NT2/D1 (cell line): ENCODE measurements around the gene WRAP53.
A peak's percentile ranks its signal among the peaks of the same experiment; 100 is the strongest.

Experiments
- DNase-seq: peaks from one replicate; pipeline ENCODE4 v3.0.0-alpha.2; 2011; ENCODE audit warnings: low read depth, low spot score
- H3K27me3 ChIP-seq: 2 replicates; pipeline ENCODE4 v1.6.0; 2011; ENCODE audit warnings: mild to moderate bottlenecking; ENCODE audit not compliant: insufficient read length, insufficient read depth
- H3K36me3 ChIP-seq: 2 replicates; pipeline ENCODE4 v1.6.1; 2011; ENCODE audit warnings: mild to moderate bottlenecking, low read length, mixed read lengths; ENCODE audit not compliant: insufficient read depth, insufficient read length
- H3K4me1 ChIP-seq: 2 replicates; pipeline ENCODE4 v1.5.1; 2011; ENCODE audit not compliant: insufficient read depth, insufficient read length
- H3K4me3 ChIP-seq: 2 replicates; pipeline ENCODE4 v1.5.1; 2011; ENCODE audit warnings: low read depth; ENCODE audit not compliant: insufficient read length
- H3K9ac ChIP-seq: 2 replicates; pipeline ENCODE4 v1.6.0; 2011; ENCODE audit warnings: low read depth; ENCODE audit not compliant: insufficient read length
- H3K9me3 ChIP-seq: 2 replicates; pipeline ENCODE4 v1.5.1; 2011; ENCODE audit warnings: mild to moderate bottlenecking, low read length; ENCODE audit not compliant: insufficient read depth
- SUZ12 ChIP-seq: IDR thresholded peaks from 2 replicates; pipeline ENCODE4 v1.6.1; 2011; ENCODE audit not compliant: insufficient read length, insufficient read depth; ENCODE audit errors: extremely low read depth
- YY1 ChIP-seq: IDR thresholded peaks from 2 replicates; pipeline ENCODE4 v1.6.1; 2011; ENCODE audit not compliant: insufficient read length, insufficient read depth
- ZNF274 ChIP-seq: IDR thresholded peaks from 2 replicates; pipeline ENCODE4 v1.6.1; 2011; ENCODE audit warnings: mild to moderate bottlenecking, low read depth, low read length

WRAP53 gene

DNA sequence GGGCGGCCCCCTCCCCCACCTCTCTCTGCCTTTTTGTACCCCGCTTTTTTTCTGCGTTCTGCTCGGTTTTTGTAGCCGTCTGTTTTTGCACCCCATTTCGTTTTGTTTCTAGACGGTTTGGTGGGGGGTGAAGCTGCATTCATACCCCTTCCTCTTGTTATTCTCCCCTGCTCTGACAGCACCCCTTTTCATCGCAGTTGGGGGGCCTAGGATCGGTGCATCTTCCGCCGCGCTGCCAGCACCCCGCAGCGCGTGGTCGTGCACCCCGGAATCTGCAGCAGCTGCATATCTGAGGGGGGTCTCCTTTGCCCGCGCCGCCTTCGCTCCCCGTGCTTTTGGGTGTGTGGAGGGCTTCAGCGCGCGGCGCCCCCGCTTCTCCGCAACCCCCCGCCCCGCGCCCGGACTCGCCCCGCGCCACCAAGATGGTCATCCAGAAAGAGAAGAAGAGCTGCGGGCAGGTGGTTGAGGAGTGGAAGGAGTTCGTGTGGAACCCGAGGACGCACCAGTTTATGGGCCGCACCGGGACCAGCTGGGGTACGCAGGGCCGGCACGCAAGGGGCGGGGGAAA, 37.1 kb upstream of the WRAP53 start:
- H3K9me3 ChIP-seq, result no peaks in the 10 kb centered on the region
- no peaks in the 10 kb centered on the region for H3K36me3 ChIP-seq
- peaks cover 22% of the 10 kb centered on the region for H3K27me3 ChIP-seq
- TF ChIP-seq SUZ12 (no peak), YY1 (no peak), ZNF274 (no peak)
- H3K4me1 ChIP-seq, result peaks cover 9% of the 10 kb centered on the region
- no peak for DNase-seq
- H3K9ac ChIP-seq, result peak overlapping the region; percentile 64
- peak overlapping the region; percentile 59 for H3K4me3 ChIP-seq

DNA sequence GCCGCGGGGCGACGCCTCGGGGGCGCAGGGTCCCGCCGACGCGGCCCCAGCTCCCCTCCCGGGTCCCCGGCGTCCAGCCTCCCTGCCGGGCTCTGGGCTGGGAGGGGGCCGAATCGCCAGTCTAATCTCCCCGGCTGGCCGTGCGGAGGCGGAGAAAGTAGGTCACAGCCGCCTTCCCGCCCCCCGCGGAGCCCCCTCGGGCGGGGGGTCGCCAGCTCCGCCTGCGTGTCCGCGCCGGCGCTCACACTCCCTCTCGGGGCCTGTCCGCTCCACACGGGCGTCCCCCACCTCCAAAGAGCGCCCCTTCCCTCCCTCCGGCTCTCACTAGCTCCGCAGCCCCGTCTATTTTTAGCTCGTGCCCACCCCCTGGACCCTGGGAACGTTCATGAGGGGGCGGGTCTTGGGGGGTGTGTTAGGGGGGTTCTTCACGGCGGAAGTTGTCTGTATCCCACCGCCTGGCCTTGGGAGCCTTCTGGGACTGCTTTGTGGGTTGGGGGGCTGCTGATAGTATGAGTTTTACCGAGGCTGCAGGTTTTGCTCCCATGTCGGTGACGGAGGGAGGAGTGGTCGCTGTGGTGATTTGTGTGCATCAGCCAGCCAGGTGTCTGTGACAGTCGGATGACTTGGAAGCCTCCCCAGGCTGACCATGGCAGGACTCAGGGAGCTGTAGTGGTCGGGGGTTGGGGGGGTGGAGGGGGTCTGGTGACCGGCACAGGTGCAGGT, 36.5 kb upstream of the WRAP53 start:
- H3K4me3 ChIP-seq, result peak overlapping the region; percentile 59
- no peak for TF ChIP-seq SUZ12
- H3K9me3 ChIP-seq, result no peaks in the 10 kb centered on the region
- H3K27me3 ChIP-seq, result peaks cover 22% of the 10 kb centered on the region
- peaks cover 9% of the 10 kb centered on the region for H3K4me1 ChIP-seq
- H3K9ac ChIP-seq, result peak overlapping the region; percentile 64
- no peak for DNase-seq
- no peaks in the 10 kb centered on the region for H3K36me3 ChIP-seq

DNA sequence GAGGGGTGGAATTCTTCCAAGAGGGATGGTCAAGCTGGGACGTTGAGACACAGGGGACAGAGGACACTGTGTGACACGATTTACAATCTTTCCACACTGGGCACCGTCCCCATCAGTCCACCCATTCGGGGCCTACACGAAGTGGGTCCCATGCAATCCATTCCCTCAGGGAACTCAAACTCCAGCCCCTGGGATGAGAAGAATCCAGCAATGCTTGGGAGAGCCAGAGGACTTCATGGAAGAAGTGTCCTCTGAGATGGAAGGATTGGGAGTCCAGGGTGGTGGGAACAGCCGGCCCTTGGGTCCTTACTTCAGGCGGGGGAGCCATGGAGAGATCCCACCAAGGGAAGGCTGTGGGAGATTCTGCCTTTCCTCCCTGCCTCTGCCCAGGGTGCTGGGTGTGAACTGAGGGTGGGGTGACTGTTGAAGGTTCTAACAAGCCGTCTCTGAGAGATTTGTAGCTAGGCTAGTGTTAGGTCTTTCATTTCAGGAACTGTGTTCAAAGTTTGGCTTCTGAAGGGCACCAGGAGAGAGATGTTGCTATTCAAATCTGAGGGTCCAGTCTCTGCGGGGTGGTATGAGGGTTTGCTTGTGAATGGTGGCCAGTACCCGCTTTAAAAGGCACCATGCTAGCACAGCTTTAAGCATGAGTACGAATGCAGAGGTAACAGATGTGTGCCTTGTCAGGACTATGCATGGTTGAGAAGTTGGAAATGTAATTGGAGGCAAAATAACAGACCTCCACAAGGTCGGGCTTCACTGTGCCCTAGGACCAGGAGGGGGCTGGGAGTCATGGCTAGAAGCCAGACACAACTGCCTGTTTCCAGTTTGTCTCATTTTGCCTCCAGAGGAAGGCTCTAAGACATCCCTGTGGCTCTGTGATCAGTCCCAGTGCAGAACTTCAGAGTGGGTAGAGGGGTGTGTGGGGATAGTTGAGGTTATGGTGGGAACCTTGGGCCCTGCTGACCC, 35.6 kb upstream of the WRAP53 start:
- Histone ChIP-seq H3K27me3 (peaks cover 22% of the 10 kb centered on the region), H3K4me3 (no peak overlapping the region)
- TF ChIP-seq YY1 (no peak), ZNF274 (no peak), SUZ12 (no peak)

DNA sequence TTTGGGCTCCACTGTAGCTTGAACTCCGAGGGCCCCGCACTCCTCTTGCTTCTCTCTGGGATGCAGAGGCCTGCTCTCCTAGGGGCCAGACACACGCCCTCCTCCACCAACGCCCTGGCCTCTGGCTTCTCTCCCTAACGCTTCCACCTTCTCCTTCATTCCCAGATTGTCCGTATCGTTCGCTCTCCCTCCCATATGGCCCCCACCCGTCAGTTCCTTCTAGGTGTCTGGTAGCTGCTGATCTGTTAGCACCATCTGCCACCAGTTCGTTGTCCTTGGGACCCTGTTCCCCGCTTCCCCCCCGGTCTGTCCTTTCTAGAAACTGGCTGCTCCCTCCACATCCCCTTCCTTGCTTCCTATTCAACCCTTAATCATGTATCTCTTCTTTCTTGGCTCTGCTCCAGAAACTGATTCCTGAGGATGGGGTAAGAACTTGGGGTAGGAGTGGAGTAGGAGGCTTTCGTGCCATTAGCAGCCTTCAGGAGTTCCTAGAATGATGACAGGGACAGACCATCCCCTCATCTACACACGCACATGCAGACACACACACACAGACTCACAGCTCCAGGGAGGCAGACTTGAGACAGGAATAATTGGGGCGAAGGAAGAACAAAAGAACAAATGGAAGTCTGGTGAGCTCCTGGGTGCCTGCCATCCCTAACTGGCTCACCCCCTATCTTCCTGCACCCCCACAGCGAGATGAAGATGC, 33.3 kb upstream of the WRAP53 start:
- Histone ChIP-seq H3K36me3 (no peaks in the 10 kb centered on the region), H3K27me3 (peaks cover 22% of the 10 kb centered on the region)
- DNase-seq, result no peak

More for the DNA sequence above, 35.6 kb upstream of the WRAP53 start:
- Histone ChIP-seq H3K9me3 (no peaks in the 10 kb centered on the region), H3K36me3 (no peaks in the 10 kb centered on the region), H3K4me1 (peaks cover 9% of the 10 kb centered on the region), H3K9ac (no peak overlapping the region)
- no peak for DNase-seq

GRCh38 chr17:7655541-7655840, 32.8 kb upstream of the WRAP53 start:
- H3K27me3 ChIP-seq, result peaks cover 22% of the 10 kb centered on the region
- DNase-seq, result no peak
- no peak overlapping the region for H3K4me3 ChIP-seq
- peaks cover 6% of the 10 kb centered on the region for H3K4me1 ChIP-seq
- no peaks in the 10 kb centered on the region for H3K9me3 ChIP-seq
- no peak overlapping the region for H3K9ac ChIP-seq
- TF ChIP-seq SUZ12 (no peak), YY1 (no peak), ZNF274 (no peak)
- no peaks in the 10 kb centered on the region for H3K36me3 ChIP-seq

More for the DNA sequence above, 33.3 kb upstream of the WRAP53 start:
- no peak for TF ChIP-seq YY1
- TF ChIP-seq SUZ12, result no peak
- TF ChIP-seq ZNF274, result no peak
- Histone ChIP-seq H3K9ac (no peak overlapping the region), H3K4me3 (no peak overlapping the region), H3K9me3 (no peaks in the 10 kb centered on the region), H3K4me1 (peaks cover 8% of the 10 kb centered on the region)

- Histone ChIP-seq H3K36me3 (no peaks in the 10 kb centered on the region), H3K4me1 (peaks cover 5% of the 10 kb centered on the region), H3K9ac (no peak overlapping the region), H3K9me3 (no peaks in the 10 kb centered on the region), H3K4me3 (no peak overlapping the region), H3K27me3 (peaks cover 10% of the 10 kb centered on the region)
- TF ChIP-seq ZNF274, result no peak
- TF ChIP-seq YY1, result no peak
- no peak for TF ChIP-seq SUZ12
- peak; percentile 93 for DNase-seq
These were observed 31.2 kb upstream of the WRAP53 start for GRCh38 chr17:7656958-7657609.
